Measurements from ENCODE around the gene TMEM87A. TPM values are rescaled to one million over a fixed set of nuclear protein-coding genes. Genes with fewer than 3 reads are reported as not detected.

Gene TMEM87A
- total RNA-seq, 1 experiment from 2014 or later = 31.2 TPM

DNA sequence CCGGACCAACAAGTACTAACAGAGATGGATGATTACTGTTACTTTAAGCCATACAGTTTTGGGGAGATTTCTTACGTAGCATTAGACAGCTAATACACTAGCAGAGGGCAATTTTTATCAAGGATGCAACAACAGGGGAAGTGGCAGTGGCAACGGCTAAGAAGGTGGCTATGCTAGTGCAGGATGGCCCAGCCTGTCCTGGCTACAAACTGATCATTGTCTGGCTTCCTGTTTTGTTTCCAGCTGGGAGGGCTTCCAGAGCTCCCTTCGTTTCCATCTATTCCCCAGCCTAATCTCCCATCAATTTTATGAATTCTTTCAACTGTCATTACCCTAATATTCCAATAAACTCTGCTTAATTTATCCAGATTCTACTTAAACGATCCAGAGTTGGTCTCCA, 100.8 kb downstream of the TMEM87A start:
- no peak overlapping the region for H3K27ac Mint-ChIP-seq (ENCODE audit: unreplicated experiment)
- peaks cover 9% of the 10 kb centered on the region for H3K36me3 Mint-ChIP-seq (ENCODE audit: insufficient read depth, unreplicated experiment)
- BruUV-seq (replicated peaks) = no TSS peak

GRCh38 chr15:42171795-42172194, 101.4 kb downstream of the TMEM87A start:
- Mint-ChIP-seq H3K27me3 (ENCODE audit: unreplicated experiment) (no peaks in the 10 kb centered on the region), H3K27ac (ENCODE audit: unreplicated experiment) (no peak overlapping the region), H3K4me1 (ENCODE audit: low read depth, unreplicated experiment) (no peaks in the 10 kb centered on the region), H3K36me3 (ENCODE audit: insufficient read depth, unreplicated experiment) (peaks cover 9% of the 10 kb centered on the region), H3K4me3 (ENCODE audit: low read depth, unreplicated experiment) (no peak overlapping the region), H3K9me3 (ENCODE audit: low read depth, unreplicated experiment) (no peaks in the 10 kb centered on the region)
- TF ChIP-seq, protein P1, sequence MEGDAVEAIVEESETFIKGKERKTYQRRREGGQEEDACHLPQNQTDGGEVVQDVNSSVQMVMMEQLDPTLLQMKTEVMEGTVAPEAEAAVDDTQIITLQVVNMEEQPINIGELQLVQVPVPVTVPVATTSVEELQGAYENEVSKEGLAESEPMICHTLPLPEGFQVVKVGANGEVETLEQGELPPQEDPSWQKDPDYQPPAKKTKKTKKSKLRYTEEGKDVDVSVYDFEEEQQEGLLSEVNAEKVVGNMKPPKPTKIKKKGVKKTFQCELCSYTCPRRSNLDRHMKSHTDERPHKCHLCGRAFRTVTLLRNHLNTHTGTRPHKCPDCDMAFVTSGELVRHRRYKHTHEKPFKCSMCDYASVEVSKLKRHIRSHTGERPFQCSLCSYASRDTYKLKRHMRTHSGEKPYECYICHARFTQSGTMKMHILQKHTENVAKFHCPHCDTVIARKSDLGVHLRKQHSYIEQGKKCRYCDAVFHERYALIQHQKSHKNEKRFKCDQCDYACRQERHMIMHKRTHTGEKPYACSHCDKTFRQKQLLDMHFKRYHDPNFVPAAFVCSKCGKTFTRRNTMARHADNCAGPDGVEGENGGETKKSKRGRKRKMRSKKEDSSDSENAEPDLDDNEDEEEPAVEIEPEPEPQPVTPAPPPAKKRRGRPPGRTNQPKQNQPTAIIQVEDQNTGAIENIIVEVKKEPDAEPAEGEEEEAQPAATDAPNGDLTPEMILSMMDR (IDR thresholded peaks at IDR 0.05; ENCODE audit: unreplicated experiment) = no peak
- intact Hi-C loops (cut with micrococcal nuclease; ENCODE audit: unreplicated experiment) = no loop called here
- no peak for DNase-seq
- BruUV-seq (replicated peaks) = no TSS peak
- CTCF ChIA-PET = interaction anchor here (0.7 kb wide), 1 partner anchor 22 kb away, joined by 4 read pairs; no protein-coding TSS in a partner anchor

More for the DNA sequence above, 100.8 kb downstream of the TMEM87A start:
- CTCF ChIA-PET = interaction anchor here (0.7 kb wide), 1 partner anchor 21 kb away, joined by 4 read pairs; no protein-coding TSS in a partner anchor
- no peaks in the 10 kb centered on the region for H3K9me3 Mint-ChIP-seq (ENCODE audit: low read depth, unreplicated experiment)
- no peak overlapping the region for H3K4me3 Mint-ChIP-seq (ENCODE audit: low read depth, unreplicated experiment)
- H3K27me3 Mint-ChIP-seq (ENCODE audit: unreplicated experiment) = no peaks in the 10 kb centered on the region
- intact Hi-C loops (cut with micrococcal nuclease; ENCODE audit: unreplicated experiment) = no loop called here
- no peaks in the 10 kb centered on the region for H3K4me1 Mint-ChIP-seq (ENCODE audit: low read depth, unreplicated experiment)
- DNase-seq = no peak
- TF ChIP-seq, protein P1 (IDR thresholded peaks at IDR 0.05; ENCODE audit: unreplicated experiment) = no peak

GRCh38 chr15:42171122-42171521, 102.1 kb downstream of the TMEM87A start:
- Mint-ChIP-seq H3K9me3 (ENCODE audit: low read depth, unreplicated experiment) (no peaks in the 10 kb centered on the region), H3K36me3 (ENCODE audit: insufficient read depth, unreplicated experiment) (peaks cover 9% of the 10 kb centered on the region), H3K27me3 (ENCODE audit: unreplicated experiment) (no peaks in the 10 kb centered on the region), H3K4me1 (ENCODE audit: low read depth, unreplicated experiment) (no peaks in the 10 kb centered on the region), H3K4me3 (ENCODE audit: low read depth, unreplicated experiment) (no peak overlapping the region), H3K27ac (ENCODE audit: unreplicated experiment) (no peak overlapping the region)
- intact Hi-C loops (cut with micrococcal nuclease; ENCODE audit: unreplicated experiment) = no loop called here
- no TSS peak for BruUV-seq (replicated peaks)
- CTCF ChIA-PET = no interaction called here
- DNase-seq = no peak
- TF ChIP-seq, protein P1 (IDR thresholded peaks at IDR 0.05; ENCODE audit: unreplicated experiment) = no peak

DNA sequence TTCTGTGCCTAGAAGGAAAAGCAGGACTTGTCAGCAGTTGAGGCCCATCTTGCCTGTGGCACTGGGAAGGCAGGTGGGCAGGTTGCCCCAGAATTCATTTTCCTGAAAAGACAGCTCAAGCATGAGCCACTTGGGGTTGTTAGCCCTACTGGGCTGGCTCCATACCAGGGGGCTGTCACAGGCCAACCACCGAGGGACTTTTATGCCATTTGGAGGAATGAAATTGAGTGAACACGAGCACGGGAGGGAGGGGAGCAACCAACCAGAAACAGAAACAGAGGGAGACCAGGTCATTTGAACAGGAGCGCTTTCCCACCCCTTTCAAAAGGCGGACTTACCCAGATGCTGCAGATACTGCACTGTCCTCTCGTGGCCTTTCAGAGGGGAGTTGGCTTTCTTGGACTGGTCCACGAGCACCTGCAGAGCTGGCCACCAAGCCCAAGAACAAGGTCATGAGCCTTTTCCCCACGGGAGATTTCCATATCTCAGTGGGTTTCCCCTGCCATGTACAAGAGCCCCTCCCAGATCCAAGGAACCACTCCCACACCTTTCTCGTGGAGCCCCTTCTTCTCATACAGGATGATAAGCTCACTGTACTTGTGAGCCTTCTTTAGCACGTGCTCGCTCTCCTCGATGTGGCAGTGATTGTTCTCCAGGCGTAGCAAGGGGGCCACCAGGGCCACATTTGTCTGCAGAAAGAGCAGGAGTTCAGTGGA, 106.8 kb downstream of the TMEM87A start:
- H3K9me3 Mint-ChIP-seq (ENCODE audit: low read depth, unreplicated experiment) = no peaks in the 10 kb centered on the region
- H3K36me3 Mint-ChIP-seq (ENCODE audit: insufficient read depth, unreplicated experiment) = peaks cover 8% of the 10 kb centered on the region
- TF ChIP-seq, protein P1 (IDR thresholded peaks at IDR 0.05; ENCODE audit: unreplicated experiment) = no peak
- no peak for DNase-seq
- CTCF ChIA-PET = interaction anchor here (0.5 kb wide), 1 partner anchor 96 kb away, joined by 3 read pairs; no protein-coding TSS in a partner anchor
- H3K27ac Mint-ChIP-seq (ENCODE audit: unreplicated experiment) = no peak overlapping the region
- no peak overlapping the region for H3K4me3 Mint-ChIP-seq (ENCODE audit: low read depth, unreplicated experiment)
- intact Hi-C loops (cut with micrococcal nuclease; ENCODE audit: unreplicated experiment) = no loop called here
- no TSS peak for BruUV-seq (replicated peaks)
- H3K27me3 Mint-ChIP-seq (ENCODE audit: unreplicated experiment) = no peaks in the 10 kb centered on the region
- H3K4me1 Mint-ChIP-seq (ENCODE audit: low read depth, unreplicated experiment) = no peaks in the 10 kb centered on the region

All from Calu3 (cell line).